Gastrocnemius medialis (tissue), 4 donors: Measurements from ENCODE around the gene MCF2L. TPM values are rescaled to one million over a fixed set of nuclear protein-coding genes. Genes with fewer than 3 reads are reported as not detected.

Experiments
- ATAC-seq, 2 donors: fragments of 150-250 bp; one replicate each; pipeline ENCODE4 v1.9.1; 2016
- DNase-seq, 2 donors: peaks; one replicate each; pipeline ENCODE4 v3.0.0-alpha.2; 2019
- H3K27ac ChIP-seq, 4 donors: fragments of 200-600 bp; sonication (generic); 1 replicate in 1 of 4; 2 replicates in 3 of 4; pipeline ENCODE4 v1.5.1; 2016 to 2018; ENCODE audit warnings: mild to moderate bottlenecking in 2 of 4, moderate library complexity in 1 of 4
- H3K27me3 ChIP-seq, 3 donors: fragments of 200-600 bp; sonication (generic) in 2 of 3; 1 replicate in 1 of 3; 2 replicates in 2 of 3; pipeline versions ENCODE4 v1.5.1 to v1.6.0; 2016 to 2019; ENCODE audit warnings: mild to moderate bottlenecking in 1 of 3, moderate library complexity in 1 of 3
- H3K36me3 ChIP-seq, 2 donors: fragments of 200-600 bp; sonication (generic) in 1 of 2; one replicate each; pipeline ENCODE4 v1.5.1; 2017 to 2018
- H3K4me1 ChIP-seq, 2 donors: fragments of 200-600 bp; sonication (generic) in 1 of 2; one replicate each; pipeline ENCODE4 v1.5.1; 2016 to 2017; ENCODE audit warnings: mild to moderate bottlenecking in 2 of 2
- H3K4me3 ChIP-seq, 4 donors: fragments of 200-600 bp; sonication (generic) in 3 of 4; 1 replicate in 1 of 4; 2 replicates in 3 of 4; pipeline ENCODE4 v1.5.1; 2016 to 2019; ENCODE audit warnings: mild to moderate bottlenecking in 2 of 4
- H3K9me3 ChIP-seq, 3 donors: fragments of 200-600 bp; sonication (generic) in 2 of 3; 1 replicate in 1 of 3; 2 replicates in 2 of 3; pipeline ENCODE4 v1.5.1; 2016 to 2019
- CTCF ChIP-seq, 5 experiments: fragments of 450-650 bp in 3 of 5; fragments of 200-600 bp in 2 of 5; sonication (generic) in 2 of 5; IDR thresholded peaks in 4 of 5; conservative IDR thresholded peaks in 1 of 5; 1 replicate in 4 of 5; 2 replicates in 1 of 5; pipeline ENCODE4 v1.5.1; 2016 to 2019; ENCODE audit warnings: antibody characterized with exemption in 5 of 5, mild to moderate bottlenecking in 3 of 5, moderate library complexity in 3 of 5
- POLR2A ChIP-seq, 2 donors: fragments of 450-650 bp; IDR thresholded peaks; one replicate each; pipeline ENCODE4 v1.6.1; 2017; ENCODE audit warnings: antibody characterized with exemption in 2 of 2, mild to moderate bottlenecking in 2 of 2, moderate library complexity in 2 of 2
- in situ Hi-C, 4 donors: fragments of 200-750 bp; cut with MboI; loops; one replicate each; pipeline versions ENCODE4 v1.15.0 to v1.8.0; 2017; ENCODE audit warnings: low sequenced_read_pairs in 4 of 4
- intact Hi-C: fragments of 100-400 bp; cut with DNase I; formaldehyde crosslinking; loops from one replicate; pipeline ENCODE4 v1.15.1; 2023; ENCODE audit warnings: low total_unique reads
- total RNA-seq, 4 donors: library from RNA; depleted of rRNA; stranded (reverse); fragments of >200 nt; gene quantifications; one replicate each; pipeline versions ENCODE4 v1.1.0 to v1.2.3, GENCODE V29; 2016

The MCF2L gene
- total RNA-seq, 4 donors from 2014 or later, result 16.1 to 21.2 (median 19.4) TPM

- no peaks in the 10 kb centered on the region for H3K36me3 ChIP-seq
- H3K27ac ChIP-seq, result peak overlapping the region in 1 of 4 donors; percentile 28
- H3K4me1 ChIP-seq, result peaks cover 4 to 10% of the 10 kb centered on the region in 2 donors
- ATAC-seq (no peak), DNase-seq (no peak)
- no peak for TF ChIP-seq POLR2A (IDR thresholded peaks at IDR 0.05)
- TF ChIP-seq CTCF (IDR thresholded peaks at IDR 0.05 in 4 of 5, conservative IDR thresholded peaks at IDR 0.05 in 1 of 5), result no peak
- intact Hi-C loops, result no loop called here
- in situ Hi-C loops, result no loop called here
- H3K27me3 ChIP-seq, result peaks cover 24 to 29% (median 28%) of the 10 kb centered on the region in 3 donors
- no peaks in the 10 kb centered on the region for H3K9me3 ChIP-seq
- peak overlapping the region in 2 of 4 donors; percentile 18 to 20 for H3K4me3 ChIP-seq
Observed at GRCh38 chr13:113001241-113002140, 32.5 kb downstream of the MCF2L start.

- in situ Hi-C loops (no loop called here), intact Hi-C loops (no loop called here)
- no peaks in the 10 kb centered on the region for H3K36me3 ChIP-seq
- H3K27ac ChIP-seq, result peak overlapping the region in 1 of 4 donors; percentile 28
- H3K4me1 ChIP-seq, result peaks cover 4 to 10% of the 10 kb centered on the region in 2 donors
- H3K27me3 ChIP-seq, result peaks cover 23 to 28% (median 24%) of the 10 kb centered on the region in 3 donors
- no peak for TF ChIP-seq POLR2A (IDR thresholded peaks at IDR 0.05)
- TF ChIP-seq CTCF (IDR thresholded peaks at IDR 0.05 in 4 of 5, conservative IDR thresholded peaks at IDR 0.05 in 1 of 5), result no peak
- no peak overlapping the region for H3K4me3 ChIP-seq
- no peaks in the 10 kb centered on the region for H3K9me3 ChIP-seq
- no peak for ATAC-seq
- DNase-seq, result no peak
Observed at GRCh38 chr13:113002206-113002912, 33.3 kb downstream of the MCF2L start.

- no peak for ATAC-seq
- intact Hi-C loops, result no loop called here
- Histone ChIP-seq H3K9me3 (no peaks in the 10 kb centered on the region), H3K27me3 (peaks cover 23 to 25% (median 24%) of the 10 kb centered on the region in 3 donors), H3K27ac (no peak overlapping the region), H3K4me1 (peaks cover 4 to 10% of the 10 kb centered on the region in 2 donors), H3K4me3 (no peak overlapping the region), H3K36me3 (no peaks in the 10 kb centered on the region)
- no peak for DNase-seq
- TF ChIP-seq POLR2A (IDR thresholded peaks at IDR 0.05), result no peak
- no peak for TF ChIP-seq CTCF (IDR thresholded peaks at IDR 0.05 in 4 of 5, conservative IDR thresholded peaks at IDR 0.05 in 1 of 5)
- in situ Hi-C loops, result no loop called here
Observed at GRCh38 chr13:113002913-113003290, 33.9 kb downstream of the MCF2L start.

- Histone ChIP-seq H3K27me3 (peaks cover 20 to 24% (median 24%) of the 10 kb centered on the region in 3 donors), H3K27ac (no peak overlapping the region), H3K4me3 (no peak overlapping the region), H3K4me1 (peaks cover 4 to 10% of the 10 kb centered on the region in 2 donors), H3K36me3 (no peaks in the 10 kb centered on the region), H3K9me3 (no peaks in the 10 kb centered on the region)
- in situ Hi-C loops, result no loop called here
- DNase-seq (no peak), ATAC-seq (no peak)
- intact Hi-C loops, result no loop called here
- TF ChIP-seq POLR2A (IDR thresholded peaks at IDR 0.05) (no peak), CTCF (IDR thresholded peaks at IDR 0.05 in 4 of 5, conservative IDR thresholded peaks at IDR 0.05 in 1 of 5) (no peak)
Observed at GRCh38 chr13:113004126-113004525, 35.1 kb downstream of the MCF2L start.
